Camera-type eye (tissue), 1 donor: Measurements from ENCODE around the gene PARVA. TPM values are rescaled to one million over a fixed set of nuclear protein-coding genes. Genes with fewer than 3 reads are reported as not detected.

Source experiments
- total RNA-seq: library from RNA; depleted of rRNA; stranded (reverse); fragments of >200 nt; gene quantifications from one replicate; pipeline ENCODE4 v1.2.3, GENCODE V29; 2014

Gene PARVA
- total RNA-seq, result 35.6 TPM

GRCh38 chr11:12377106-12377823 lies at the start of gene PARVA:
Gene PARVA, plus strand, starts transcription at chr11:12377571. Its CDS starts 77 bp downstream, at chr11:12377648.

